Stimulated activated CD4-positive, alpha-beta T cell treated with anti-CD3 and anti-CD28 coated beads, Interleukin-1b, Interleukin-23, amount 100 ng/mL, for 24 hours (primary cell): ENCODE results near the gene JAKMIP1.
"Not testable (repeated sequence)": the region's sequence is repeated elsewhere in the genome, so short reads cannot be mapped to it uniquely, and the experiment has no call there.

Experiments used
- DNase-seq, 4 experiments: peaks; one replicate each; pipeline ENCODE4 v3.0.0-alpha.2; 2020; ENCODE audit warnings: low read depth in 4 of 4, low spot score in 1 of 4

The JAKMIP1 gene

DNA sequence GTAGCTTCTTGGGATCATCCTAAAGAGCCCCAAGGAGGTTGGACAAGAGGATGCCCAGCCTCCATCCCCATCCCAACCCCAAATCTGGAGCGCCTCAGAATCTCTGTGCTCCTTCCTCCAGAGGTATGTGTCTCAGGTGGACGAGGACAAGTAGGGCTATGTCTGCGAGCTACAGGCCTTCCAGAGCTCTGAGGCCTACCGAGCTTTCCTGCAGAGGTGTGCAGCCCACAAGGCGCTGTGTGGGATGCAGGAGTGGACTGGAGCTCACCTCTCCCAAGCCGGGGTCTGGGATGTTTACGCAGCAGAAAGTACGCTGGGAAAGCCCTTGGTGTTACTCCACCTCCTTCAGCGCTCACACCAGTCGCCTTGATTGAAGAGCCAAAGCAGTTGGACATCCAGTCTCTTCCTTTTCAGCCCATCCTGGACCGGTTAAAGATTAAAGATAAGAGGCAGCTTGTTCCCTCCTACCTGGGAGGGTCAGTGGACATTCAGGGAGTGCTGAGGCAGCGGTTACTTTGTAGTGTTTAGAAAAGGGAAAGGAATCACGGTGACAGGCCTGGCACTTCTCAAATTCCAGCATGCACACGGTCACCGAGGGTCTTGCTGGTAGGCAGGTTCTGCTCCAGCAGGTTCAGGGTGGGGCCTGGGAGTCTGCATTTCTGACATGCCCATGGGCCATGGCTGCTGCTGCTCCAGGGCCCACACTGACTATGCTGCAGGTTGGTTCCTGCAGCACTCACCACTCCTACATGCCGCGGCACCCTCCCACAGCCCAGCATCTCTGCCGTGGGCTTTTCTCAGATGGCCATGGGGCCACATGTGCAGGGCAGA, 29.5 kb upstream of the JAKMIP1 start:
- DNase-seq, result no peak

DNA sequence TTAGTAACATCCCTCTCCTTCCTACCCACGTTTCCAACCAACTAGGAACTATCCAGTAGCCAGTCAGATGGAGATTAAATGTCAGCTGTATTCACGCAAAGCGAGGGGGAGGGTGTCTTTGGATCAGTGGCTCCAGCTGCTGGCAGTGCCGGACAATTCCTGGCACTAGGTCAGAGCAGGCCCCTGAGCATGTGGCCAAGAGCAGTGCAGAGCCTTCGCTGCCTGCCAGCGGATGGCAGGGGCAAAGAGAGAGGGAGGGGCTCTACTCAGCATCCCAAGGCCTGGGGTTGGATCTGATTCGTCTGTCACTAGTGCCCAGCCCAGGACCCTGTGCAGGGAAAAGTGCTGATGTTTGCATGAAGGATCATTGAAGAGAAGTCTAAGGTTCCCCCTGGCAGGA, 28.7 kb upstream of the JAKMIP1 start:
- DNase-seq, result no peak

DNA sequence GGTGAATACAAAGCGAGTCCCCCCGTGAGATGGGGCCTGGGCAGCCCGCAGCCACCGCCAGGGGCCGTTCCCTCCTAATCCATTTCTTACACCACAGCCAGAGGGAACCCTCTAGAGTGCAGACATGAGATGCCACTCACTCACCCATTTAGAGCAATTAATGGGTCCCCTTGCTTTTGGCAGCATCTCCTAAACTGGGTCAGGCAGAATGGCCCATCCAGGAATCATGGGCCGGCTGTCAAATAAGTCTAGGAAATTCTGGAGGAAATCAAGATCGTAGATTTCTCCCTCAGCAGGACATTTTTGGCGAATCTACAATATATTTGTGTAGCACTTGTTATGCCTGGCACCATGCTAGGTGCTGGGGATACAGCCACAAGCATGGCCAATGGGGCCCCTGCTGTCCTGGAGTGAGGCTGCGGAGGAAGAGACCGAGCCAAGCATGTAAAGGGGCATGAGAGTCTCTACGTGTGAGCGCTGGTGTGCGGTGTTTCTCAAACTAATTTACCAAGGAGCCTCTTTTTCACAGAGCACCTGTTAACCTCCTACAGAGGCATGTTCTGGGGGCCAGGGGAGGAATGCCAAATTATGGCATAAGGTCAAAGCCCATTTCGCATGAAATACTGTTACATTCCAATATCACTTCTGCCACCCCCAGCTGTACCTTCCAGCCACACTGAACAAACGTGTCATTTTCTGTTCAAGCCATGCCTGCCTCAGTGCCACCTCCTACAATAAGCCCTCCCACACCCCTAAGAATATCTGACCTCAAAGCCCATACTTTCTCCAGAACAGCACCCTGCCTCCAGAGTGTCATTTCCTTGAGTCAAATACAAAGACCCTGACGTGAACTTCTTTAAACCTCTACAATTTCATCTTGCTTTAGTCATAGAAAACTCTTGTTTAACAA, 28.1 kb upstream of the JAKMIP1 start:
- DNase-seq, result no peak

DNA sequence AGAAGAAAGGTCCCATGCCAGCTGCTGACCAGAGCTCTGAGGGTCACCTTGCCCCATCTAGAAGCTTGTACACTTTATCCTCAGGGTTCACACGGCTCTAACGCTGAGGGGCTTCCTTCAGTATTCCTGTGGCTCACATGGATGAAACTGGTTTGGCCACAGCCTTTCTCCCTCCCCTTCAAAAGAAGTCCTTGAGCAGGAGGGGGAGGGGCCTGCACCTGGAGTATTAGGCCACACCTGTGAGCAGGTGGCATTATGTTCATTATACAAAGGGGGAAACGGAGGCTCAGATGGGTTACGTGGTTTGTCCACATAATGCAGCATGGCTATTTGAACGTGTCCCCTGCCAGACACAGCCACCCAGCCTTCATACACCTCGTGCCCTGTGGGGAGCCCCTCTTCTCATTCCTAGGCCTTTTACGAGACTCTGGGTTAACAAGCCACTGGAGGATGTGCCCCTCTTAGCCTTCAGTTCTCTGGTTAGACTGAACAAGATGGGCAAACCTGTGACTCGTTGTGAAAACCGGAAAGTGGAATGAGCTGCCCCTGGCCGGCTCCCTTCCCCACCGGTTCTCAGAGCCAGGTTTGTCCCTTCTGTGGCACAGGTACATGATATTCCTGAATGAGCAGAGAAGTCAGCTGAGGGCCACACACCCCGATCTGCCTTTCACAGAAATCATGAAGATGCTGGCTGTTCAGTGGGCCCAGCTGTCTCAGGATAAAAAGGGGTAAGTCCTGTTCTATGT, 27.2 kb upstream of the JAKMIP1 start:
- no peak for DNase-seq

DNA sequence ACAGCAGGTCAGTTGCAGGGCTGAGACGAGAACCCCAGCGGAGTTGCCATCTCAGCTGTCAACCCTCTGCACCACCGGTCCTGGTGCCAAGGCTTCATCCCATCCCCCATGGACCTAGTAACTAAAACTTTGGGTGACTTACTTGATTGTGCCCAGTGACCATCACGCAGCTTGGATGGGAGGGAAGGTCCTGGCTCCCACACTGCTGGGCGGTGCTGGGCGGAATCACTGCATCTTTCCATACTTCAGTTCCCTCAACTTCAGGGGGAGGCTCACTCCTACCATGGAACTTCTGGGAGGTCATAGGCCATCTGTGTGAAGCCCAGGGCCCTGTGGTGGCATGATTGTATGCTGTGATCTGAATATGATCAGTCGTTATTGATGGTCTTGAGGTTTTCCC, 26.2 kb upstream of the JAKMIP1 start:
- DNase-seq, result no peak

DNA sequence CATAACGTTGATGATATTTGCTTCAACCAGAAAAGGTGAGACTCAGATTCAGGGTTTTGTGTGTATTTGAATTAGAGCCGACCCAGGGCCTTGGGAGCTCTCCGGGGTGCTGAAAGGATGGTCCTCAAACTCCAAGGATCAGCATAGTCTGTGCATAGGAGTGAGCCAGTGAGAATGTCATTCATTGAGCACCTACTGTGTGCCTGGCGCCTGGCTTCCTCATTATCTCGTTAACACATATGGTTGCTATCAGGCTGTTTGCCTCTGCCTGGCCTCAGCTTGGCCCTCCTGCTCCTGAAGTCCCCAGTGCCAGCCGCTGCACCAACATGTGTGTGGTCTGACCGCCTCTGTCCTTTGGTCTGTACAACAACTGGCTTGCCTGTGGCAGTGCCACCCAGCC, 25.1 kb upstream of the JAKMIP1 start:
- no peak for DNase-seq

DNA sequence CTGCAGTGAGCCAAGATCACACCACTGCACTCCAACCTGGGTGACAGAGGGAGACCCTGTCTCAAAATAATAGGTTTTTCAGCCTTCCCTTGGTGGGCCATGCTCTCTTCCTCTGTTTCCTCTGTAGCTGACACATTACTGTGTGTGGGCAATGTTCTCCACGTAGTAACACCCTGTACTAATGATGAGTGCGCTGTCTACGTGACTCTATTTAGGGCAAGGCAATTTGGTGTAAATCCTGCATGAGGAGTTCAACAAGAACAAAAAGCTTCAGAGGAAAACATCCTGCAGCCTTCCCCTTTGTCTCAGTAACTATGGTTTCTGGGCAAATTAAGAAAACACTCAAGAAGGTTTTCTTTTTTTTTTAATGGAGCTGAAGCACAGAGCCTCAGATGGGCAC, 24.4 kb upstream of the JAKMIP1 start:
- no peak for DNase-seq

DNA sequence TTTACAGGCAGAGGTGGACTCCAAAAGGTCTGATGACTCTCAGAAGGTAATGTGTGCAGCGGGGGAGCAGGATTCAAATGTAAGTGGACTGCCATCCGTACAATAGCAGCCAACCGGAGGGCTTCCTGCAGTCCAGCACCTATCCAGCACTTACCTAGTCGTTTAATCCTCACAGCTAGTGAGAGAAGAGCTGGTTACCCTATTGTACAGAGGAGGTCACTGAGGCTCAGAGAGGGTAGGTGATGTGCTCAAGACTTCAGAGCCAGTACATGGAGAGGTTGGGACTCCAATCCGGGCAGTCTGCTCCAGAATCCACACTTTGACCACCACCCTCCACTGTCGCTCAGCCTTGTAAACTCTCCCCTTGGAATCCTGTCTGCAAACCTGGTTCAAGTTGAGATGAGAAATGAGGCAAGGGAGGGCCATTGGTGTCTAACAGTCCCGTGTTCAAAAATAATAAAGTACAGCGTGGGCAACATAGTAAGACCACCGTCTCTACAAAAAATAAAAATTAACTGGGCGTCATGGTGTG, 22.5 kb upstream of the JAKMIP1 start:
- no peak for DNase-seq

DNA sequence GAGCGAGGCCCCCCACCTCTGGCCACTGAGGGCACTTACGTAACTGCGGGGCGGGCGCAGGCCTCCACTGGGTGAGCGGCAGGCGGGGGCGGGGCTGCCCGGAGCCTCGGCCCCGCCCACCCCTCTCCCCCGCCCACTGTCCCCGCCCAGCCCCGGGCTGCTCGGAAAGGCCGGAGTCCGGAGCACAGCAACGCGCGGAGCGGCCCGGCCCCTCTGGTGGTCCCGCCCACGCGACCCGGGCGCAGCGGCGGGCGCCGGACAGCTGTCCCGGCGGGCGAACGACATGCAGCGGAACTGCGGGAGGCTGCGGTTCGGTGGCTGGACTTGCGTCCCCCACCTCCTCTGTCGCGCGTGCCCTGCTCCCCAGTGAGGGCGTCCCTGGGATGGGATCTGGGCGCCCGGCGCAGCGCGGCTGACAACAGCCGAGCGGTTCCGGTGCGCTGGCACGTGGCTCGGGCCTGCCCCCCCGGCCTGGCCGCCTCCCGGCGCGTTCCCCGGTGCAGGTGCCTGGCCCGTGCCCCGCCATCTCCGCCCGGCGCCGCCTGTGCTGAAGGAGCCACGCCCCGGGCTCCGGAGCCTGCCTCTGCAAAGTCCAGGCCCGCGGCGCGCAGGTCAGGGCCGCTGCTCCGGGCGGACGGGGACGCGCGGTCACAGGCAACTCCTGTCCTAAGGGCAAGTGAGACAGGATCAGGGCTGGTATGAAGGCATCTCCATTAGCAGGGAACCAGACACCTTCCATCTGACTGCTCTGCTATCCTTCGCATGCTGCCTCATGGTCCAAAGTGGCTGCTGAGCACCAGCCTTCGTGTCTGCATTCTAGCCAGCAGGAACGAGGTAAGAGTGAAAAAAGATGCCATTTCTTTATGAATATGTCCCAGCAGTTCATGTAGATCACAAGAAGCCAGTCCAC, 21.8 kb upstream of the JAKMIP1 start:
- DNase-seq, result no peak

DNA sequence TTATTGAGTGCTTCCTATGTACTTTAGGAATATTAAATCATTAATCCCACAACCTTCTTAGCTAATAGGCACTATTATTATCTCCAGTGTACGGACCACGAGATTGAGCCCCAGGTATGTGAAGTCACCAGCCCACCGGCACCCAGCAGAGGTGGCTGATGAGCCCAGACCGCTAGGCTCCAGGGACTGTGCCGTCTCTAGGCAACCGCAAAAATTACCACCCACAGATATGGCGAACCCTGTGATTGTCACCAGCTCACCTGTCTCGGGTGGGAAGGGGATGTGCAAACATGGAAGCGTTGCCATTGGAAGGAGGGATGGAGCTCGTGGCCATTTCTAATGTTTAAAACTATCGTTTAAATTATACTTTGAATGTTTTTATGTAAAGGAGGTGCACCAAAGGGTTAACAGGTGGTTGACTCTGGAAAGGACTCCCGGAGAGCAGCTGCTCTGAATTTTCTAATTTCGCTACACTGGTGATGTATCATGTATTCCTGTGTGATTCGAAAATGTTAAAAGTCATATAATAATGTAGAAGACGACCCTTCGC, 21.0 kb upstream of the JAKMIP1 start:
- DNase-seq, result no peak

DNA sequence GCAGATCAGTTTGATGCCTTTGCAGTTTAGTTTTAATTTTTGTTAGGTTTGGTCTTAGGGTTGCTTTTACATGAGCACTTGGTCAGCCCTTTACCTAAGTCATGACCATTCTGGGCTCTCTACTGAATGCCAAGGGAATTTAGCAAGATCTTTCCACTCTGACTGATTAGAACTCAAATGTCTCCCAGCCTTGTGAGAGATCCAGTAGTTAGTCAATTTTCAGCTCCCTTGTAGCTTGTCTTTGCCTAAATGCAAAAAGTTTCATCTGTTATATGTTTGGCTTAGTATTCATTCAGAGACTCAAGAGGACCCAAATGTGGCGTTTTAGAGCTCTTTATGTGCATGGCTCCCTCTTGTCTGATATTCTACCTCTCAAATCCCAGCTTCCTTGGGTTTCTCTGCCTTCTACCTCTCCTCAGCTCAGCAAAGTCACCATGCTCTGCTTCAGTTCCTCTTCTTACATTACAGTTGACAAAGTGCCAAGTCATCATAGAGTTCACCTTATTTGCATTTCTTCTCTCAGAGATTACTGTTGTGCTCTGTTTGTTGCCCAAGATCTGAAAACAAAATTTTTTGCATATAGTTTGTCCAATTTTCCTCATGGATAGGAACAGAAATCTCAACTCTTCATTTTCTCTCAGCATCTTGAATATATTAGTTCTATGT, 17.5 kb upstream of the JAKMIP1 start:
- no peak for DNase-seq

DNA sequence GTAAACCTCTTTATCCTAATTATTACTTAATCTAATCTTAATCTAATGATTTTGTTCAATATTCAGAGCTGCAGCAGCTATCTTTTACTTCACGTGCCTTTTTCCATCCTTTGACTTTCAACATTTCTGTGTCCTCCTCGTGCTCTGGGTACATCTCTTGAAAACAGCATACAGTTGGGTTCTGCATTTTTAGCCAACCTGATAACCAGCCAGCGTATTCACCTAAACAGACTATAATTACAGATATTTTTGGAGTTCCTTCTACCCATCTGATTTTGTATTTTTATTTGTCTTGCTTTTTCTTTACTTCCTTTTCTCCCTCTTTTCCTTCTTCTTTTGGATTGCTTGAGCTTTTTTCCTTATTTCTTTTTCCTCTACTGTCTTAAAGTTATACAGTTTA, 16.2 kb upstream of the JAKMIP1 start:
- DNase-seq, result no peak

DNA sequence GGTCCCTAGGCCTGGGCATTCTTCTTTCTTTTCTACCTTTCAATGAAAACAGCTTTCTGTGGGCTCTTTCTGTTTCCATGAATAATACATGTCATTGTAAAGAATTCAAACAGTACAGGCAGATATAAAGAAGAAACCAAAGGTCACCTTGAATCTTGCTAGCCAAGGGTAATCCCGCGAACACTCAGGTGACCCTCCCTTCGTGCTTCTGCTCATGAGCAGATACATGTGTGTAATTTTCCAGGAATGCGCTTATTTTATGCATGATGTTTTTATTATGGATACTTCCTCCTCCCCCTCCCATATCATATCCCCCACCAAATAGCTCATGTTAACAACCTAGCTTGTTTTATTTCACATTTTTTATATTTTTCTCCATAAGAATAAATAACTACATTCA, 9.6 kb upstream of the JAKMIP1 start:
- no peak for DNase-seq

DNA sequence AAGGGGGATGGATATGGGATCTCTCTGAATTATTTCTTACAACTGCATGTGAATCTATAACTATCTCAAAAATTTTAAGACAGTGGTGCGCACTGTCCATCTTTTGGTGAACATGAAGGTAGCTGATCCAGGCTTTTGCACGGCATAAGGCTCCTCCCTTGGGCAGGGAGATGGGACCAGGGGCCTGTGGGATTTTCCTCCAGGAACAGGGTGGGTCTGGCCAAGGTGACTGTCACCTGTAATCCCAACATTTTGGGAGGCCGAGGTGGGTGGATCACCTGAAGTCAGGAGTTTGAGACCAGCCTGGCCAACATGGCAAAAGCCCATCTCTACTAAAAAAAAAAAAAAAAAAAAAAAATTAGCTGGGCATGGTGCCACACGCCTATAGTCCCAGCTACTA, 8.9 kb upstream of the JAKMIP1 start:
- not testable (repeated sequence) for DNase-seq

DNA sequence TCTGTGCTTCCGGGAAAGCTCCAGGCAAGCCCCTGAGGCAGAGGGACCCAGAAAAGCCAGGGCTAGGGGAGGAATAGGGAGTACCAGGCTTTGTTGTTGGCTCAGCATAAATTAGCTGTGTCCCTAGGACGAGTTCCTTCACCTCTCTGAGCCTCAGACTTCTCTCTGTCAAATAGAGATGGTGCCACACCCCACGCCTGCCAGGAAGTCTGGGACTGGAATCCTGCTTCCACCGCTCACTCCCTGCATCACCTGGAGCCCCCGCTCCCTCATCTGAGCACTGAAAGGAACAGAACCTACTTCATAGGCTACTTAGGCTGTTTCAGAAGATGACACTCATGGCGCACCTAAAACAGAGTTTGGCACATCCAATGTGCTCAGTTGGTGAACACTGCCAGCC, 8.1 kb upstream of the JAKMIP1 start:
- DNase-seq, result no peak

DNA sequence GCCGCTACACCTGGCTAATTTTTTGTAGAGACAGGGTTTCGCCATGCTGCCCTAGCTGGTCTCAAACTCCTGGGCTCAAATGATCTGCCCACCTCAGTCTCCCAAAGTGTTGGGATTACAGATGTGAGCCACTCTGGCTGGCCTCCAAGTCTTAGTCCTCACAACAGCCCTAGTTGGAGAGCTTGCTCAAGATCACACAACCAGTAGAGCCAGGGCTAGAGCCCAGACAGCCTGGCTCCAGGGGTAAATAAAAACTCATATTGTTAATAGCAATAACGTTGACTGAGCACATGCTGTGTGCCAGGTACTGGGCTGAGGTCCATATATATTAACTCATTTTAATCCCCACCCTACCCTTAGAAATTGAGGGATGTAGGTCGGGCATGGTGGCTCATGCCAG, 7.3 kb upstream of the JAKMIP1 start:
- no peak for DNase-seq

DNA sequence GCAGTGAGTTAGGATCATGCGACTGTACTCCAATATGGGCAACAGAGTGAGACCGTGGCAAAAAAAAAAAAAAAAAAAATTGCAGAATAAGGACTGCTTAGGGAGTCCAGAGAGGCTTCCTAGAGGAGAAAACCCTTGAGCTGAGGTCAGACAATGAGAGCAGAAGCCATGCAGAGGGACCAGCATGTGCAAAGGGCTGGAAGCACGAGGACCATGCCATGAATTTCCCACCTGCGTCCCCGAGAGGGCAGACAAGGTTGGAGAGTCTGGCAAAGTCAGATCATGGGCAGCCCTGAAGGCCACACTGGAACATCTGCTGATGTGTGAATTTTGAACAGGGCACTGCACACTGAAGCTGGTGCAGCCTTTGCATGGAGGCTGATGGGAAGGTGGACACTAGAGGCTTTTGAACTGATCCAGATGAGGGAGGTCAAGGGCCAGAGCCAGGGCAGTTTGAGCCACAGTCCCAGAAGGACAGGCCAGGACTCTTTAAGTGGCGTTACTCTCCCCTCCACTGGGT, 6.5 kb upstream of the JAKMIP1 start:
- DNase-seq, result no peak

DNA sequence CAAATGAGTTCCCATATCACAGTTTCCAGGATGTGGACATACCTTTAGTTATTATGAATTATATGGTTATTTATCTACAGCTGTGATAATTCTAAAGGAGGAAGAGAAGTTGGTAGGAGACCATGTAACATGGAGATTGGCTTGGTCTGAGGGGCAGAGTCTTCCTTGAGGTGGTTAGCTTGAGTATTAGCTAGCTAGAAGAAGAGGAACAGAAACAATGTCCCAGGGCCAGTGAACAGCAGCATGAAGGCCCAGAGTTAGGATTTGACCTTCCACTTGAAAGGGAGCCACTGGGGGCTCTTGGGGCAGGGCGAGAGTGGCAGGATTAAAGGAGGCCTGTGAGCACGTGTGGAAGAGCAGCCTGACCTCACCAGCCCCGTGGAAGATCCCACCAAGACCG, 5.6 kb upstream of the JAKMIP1 start:
- no peak for DNase-seq

DNA sequence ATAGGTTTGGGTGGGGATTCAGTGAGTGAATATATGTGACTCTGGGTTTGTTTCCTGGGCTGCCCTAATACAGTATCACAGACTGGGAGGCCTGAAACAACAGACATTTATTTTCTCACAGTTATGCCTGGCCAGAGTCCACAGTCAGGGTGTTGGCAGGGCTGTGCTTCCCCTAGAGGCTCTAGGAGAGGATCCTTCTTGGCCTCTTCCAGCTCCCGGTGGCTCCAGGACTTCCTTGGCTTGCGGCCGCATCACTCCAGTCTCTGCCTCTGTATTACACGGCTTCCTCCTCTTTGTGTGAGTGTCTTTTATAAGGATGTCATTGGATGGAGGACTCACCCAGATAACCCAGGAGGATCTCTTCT, 5.2 kb upstream of the JAKMIP1 start:
- no peak for DNase-seq
